ENCODE measurements around the gene PSMB11. TPM values are rescaled to one million over a fixed set of nuclear protein-coding genes. Genes with fewer than 3 reads are reported as not detected.

PSMB11 gene
- total RNA-seq, 1 donor from 2014 or later, result not detected

DNA sequence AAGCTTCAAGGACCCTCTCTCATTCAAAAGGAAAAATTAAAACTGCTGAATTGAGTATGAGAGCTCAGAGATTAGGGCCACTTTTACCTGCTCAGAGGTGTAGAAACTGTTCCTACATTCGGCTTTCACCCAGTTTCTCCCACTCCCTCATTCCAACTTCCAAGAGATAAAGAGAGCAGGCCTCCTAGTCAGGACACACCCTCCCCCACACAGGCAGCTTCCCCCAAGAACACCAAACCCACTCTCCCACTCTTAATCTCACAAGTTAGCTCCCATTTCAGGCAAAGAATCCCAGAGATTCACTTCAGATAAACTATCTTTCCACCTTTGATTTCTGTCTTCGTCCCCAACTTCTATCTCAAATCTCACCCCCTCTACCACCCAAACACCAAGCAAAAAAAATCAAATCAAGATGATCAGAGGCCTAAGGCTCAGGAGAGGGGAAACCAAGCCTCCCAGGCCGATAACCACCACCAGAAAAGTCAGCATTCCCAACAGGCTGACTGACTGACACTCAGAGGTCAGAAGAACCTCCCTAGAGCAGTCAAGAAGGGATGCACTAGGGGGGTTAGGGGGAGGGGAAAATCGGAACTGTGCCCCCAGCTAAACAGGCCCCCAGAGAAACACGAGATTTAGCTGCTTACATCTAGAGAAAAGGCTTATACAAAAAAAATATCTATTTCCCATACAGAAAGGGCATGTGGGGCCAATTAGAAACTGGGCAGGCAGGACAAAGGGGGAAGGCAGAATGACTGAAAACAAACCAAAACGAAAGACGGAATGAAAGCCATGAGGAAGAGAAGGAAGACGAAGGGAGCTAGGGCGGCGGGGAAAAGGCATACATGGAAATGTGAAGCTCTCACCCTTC is 28.5 kb downstream of the PSMB11 start:
- Histone ChIP-seq H3K27ac (peak overlapping the region; percentile 90), H3K4me3 (peak overlapping the region; percentile 48 to 55), H3K4me1 (peaks cover 58% of the 10 kb centered on the region), H3K9me3 (no peaks in the 10 kb centered on the region), H3K36me3 (peaks cover 0 to 61% of the 10 kb centered on the region in 2 donors), H3K27me3 (no peaks in the 10 kb centered on the region)
- intact Hi-C loops (cut with DNase I), result no loop called here
- peak in 1 of 2 donors; percentile 40 for DNase-seq (ENCODE audit: extremely low spot score in 2 of 2)
- TF ChIP-seq, protein P1, sequence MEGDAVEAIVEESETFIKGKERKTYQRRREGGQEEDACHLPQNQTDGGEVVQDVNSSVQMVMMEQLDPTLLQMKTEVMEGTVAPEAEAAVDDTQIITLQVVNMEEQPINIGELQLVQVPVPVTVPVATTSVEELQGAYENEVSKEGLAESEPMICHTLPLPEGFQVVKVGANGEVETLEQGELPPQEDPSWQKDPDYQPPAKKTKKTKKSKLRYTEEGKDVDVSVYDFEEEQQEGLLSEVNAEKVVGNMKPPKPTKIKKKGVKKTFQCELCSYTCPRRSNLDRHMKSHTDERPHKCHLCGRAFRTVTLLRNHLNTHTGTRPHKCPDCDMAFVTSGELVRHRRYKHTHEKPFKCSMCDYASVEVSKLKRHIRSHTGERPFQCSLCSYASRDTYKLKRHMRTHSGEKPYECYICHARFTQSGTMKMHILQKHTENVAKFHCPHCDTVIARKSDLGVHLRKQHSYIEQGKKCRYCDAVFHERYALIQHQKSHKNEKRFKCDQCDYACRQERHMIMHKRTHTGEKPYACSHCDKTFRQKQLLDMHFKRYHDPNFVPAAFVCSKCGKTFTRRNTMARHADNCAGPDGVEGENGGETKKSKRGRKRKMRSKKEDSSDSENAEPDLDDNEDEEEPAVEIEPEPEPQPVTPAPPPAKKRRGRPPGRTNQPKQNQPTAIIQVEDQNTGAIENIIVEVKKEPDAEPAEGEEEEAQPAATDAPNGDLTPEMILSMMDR (IDR thresholded peaks at IDR 0.05), result no peak

DNA sequence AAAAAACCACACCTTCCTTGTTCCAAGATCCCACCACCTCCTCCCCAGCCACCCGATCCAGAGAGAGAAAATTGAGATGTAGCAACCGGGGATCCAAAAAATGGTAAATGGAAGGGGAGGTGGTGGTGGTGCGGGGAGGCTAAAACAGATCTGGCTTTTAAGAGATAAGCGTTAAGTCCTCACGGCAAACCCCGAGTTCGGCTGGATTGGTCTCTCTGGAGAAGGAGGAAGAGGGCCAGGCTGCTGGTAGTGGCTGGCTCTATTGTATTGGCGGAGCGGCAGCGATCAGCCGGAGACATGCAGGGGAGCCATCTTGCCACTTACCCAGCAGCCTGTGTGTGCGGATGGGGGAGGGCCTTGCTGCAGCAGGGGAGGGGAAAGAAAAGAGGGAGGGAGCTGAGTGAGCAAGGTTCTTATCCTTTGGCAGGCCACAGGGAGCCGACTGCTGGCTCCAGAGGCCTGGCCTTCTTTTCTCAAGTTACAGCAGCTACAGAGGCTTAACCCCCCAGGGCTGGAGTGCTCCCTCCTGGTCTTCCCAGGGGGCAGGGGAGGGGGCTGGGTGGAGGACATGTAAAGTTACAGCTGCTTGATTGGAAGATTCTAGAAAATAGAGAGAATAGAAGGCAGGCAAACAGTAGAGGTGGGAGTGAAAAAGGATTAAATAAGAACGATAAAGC is 29.4 kb downstream of the PSMB11 start:
- Histone ChIP-seq H3K9me3 (no peaks in the 10 kb centered on the region), H3K27me3 (no peaks in the 10 kb centered on the region), H3K36me3 (peaks cover 3 to 61% of the 10 kb centered on the region in 2 donors), H3K27ac (peak overlapping the region; percentile 90), H3K4me3 (peak overlapping the region; percentile 48 to 55), H3K4me1 (peaks cover 58% of the 10 kb centered on the region)
- TF ChIP-seq POLR2A (IDR thresholded peaks at IDR 0.05), result no peak
- TF ChIP-seq, protein P1 (IDR thresholded peaks at IDR 0.05), result peak in 1 of 3 experiments; percentile 28
- TF ChIP-seq POLR2AphosphoS5 (IDR thresholded peaks at IDR 0.05; ENCODE audit: insufficient read depth in 1 of 2, low read depth in 1 of 2), result peak; percentile 64 to 86
- intact Hi-C loops (cut with DNase I), result no loop called here
- peak in 1 of 2 donors; percentile 96 for DNase-seq (ENCODE audit: extremely low spot score in 2 of 2)

DNA sequence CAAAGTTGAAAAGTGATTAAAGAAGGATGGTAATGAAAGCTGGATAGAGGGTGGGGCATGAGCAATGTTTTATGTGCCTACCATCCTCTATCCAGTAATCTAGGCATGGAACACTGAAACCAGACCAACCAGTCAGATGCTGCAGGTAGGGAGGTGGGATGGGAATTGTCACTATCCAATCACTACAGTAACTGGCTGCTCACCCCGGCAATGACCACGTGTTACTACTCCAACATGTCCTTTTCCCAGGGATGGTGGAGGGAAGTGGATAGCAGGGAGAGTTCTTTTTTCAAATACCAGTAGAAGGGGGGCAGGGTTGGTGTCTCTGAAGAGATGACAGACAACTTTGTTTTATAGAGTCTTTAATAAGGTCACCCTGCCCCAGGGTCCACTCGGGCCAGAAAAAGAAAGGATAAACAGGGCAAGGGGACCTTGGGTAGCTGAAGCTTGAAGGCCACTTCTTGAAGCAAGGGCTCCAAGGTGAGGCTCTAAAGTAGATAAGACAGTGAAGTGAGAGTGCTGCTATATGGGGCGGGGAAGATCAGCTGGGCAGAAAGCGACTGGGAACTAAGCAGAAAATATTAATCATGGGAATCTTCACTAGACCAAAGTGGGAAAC is 30.0 kb downstream of the PSMB11 start:
- peak overlapping the region; percentile 48 to 55 for H3K4me3 ChIP-seq
- no peaks in the 10 kb centered on the region for H3K27me3 ChIP-seq
- no peaks in the 10 kb centered on the region for H3K9me3 ChIP-seq
- intact Hi-C loops (cut with DNase I), result no loop called here
- no peak for TF ChIP-seq POLR2AphosphoS5 (IDR thresholded peaks at IDR 0.05; ENCODE audit: insufficient read depth in 1 of 2, low read depth in 1 of 2)
- TF ChIP-seq POLR2A (IDR thresholded peaks at IDR 0.05), result no peak
- TF ChIP-seq, protein P1 (IDR thresholded peaks at IDR 0.05), result no peak
- DNase-seq (ENCODE audit: extremely low spot score in 2 of 2), result peak in 1 of 2 donors; percentile 34
- H3K4me1 ChIP-seq, result peaks cover 64% of the 10 kb centered on the region
- H3K27ac ChIP-seq, result peak overlapping the region; percentile 90
- peaks cover 3 to 60% of the 10 kb centered on the region in 2 donors for H3K36me3 ChIP-seq

DNA sequence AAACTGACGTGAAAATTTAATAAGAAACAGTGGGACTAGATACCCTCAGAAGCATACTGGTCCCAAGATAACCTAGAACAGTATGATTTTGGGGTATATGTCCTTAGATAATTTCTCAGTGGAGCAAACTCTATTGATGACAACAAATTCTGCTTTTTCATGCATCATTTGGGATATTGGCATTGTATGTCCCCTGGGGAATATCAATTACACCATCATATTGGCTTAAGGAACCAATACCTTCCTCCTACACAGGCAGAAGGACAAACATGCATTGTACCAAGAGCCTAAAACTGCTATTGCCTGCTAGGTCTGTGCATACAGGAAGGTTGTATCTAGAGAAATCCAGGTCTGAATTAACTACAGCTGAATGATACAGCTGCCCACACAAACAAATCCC is 32.9 kb downstream of the PSMB11 start:
- no peak for TF ChIP-seq POLR2A (IDR thresholded peaks at IDR 0.05)
- TF ChIP-seq POLR2AphosphoS5 (IDR thresholded peaks at IDR 0.05; ENCODE audit: insufficient read depth in 1 of 2, low read depth in 1 of 2), result no peak
- TF ChIP-seq, protein P1 (IDR thresholded peaks at IDR 0.05), result no peak
- H3K27ac ChIP-seq, result no peak overlapping the region
- H3K27me3 ChIP-seq, result no peaks in the 10 kb centered on the region
- intact Hi-C loops (cut with DNase I), result no loop called here
- peaks cover 65% of the 10 kb centered on the region for H3K4me1 ChIP-seq
- no peaks in the 10 kb centered on the region for H3K9me3 ChIP-seq
- DNase-seq (ENCODE audit: extremely low spot score in 2 of 2), result no peak
- H3K36me3 ChIP-seq, result peaks cover 3 to 72% of the 10 kb centered on the region in 2 donors
- no peak overlapping the region for H3K4me3 ChIP-seq
